ENCODE results near the gene SPHK2.
A peak's percentile ranks its signal among the peaks of the same experiment; 100 is the strongest.

SPHK2 gene

DNA sequence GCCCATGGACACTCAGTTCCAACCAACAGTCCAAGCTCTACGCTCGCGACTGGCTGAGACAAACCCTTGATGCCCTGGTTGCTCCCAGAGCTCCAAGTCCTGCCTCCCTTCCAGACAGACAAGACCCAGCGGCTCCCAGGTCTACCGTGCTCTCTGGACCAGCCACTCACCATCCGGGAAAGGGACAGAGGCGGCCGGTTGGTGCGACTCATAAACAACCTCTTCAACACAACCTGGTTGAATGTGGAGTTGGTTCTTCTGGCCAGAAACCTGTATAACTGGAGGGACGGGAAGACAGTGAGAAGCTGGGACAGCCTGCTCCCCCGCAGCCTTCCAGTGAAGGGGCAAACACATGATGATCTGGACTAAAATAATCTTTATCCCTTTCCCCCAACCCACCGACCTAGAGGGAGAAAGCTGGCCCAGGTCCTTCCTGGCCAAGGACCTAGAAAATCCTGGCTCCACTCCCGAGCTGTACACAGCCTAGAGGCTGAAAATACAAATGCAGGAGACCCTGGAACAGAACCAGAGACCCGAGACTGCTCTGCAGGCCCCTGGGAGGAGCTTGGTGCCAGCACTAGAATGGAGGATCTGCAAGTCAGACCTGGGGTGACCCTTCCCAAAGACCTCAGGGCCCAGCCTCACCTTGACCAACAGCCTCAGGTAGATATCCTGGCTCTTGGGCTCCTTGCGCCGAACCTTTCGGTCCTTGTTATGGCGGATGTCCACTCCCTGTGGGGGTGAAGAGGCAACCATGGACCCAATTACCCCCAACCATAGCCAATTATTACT, 2.0 kb upstream of the SPHK2 start:
- no peaks in the 10 kb centered on the region for H3K9me3 ChIP-seq (ENCODE audit: insufficient read depth, low read length)
- H4K20me1 ChIP-seq (ENCODE audit: insufficient read depth, low read length) = peaks cover 46% of the 10 kb centered on the region
- H3K27me3 ChIP-seq (ENCODE audit: low read depth, low read length) = no peaks in the 10 kb centered on the region
- peaks cover 28% of the 10 kb centered on the region for H3K4me1 ChIP-seq (ENCODE audit: low read length)
- peak overlapping the region; percentile 96 for H3K4me3 ChIP-seq (ENCODE audit: low read length)
- peak overlapping the region; percentile 98 for H3K4me2 ChIP-seq (ENCODE audit: low read length)
- no peak for TF ChIP-seq EZH2phosphoT487 (IDR thresholded peaks at IDR 0.05; ENCODE audit: low read depth)
- TF ChIP-seq, protein P1, sequence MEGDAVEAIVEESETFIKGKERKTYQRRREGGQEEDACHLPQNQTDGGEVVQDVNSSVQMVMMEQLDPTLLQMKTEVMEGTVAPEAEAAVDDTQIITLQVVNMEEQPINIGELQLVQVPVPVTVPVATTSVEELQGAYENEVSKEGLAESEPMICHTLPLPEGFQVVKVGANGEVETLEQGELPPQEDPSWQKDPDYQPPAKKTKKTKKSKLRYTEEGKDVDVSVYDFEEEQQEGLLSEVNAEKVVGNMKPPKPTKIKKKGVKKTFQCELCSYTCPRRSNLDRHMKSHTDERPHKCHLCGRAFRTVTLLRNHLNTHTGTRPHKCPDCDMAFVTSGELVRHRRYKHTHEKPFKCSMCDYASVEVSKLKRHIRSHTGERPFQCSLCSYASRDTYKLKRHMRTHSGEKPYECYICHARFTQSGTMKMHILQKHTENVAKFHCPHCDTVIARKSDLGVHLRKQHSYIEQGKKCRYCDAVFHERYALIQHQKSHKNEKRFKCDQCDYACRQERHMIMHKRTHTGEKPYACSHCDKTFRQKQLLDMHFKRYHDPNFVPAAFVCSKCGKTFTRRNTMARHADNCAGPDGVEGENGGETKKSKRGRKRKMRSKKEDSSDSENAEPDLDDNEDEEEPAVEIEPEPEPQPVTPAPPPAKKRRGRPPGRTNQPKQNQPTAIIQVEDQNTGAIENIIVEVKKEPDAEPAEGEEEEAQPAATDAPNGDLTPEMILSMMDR (IDR thresholded peaks at IDR 0.05; ENCODE audit: low read depth, low read length) = no peak
- H3K9ac ChIP-seq (ENCODE audit: low read length) = peak overlapping the region; percentile 99
- peak overlapping the region; percentile 62 for H3K27ac ChIP-seq (ENCODE audit: low read length)
- no peak overlapping the region for H2AFZ ChIP-seq (ENCODE audit: low read depth, low read length)
- peaks cover 46% of the 10 kb centered on the region for H3K79me2 ChIP-seq (ENCODE audit: low read length)
- peaks cover 39% of the 10 kb centered on the region for H3K36me3 ChIP-seq (replicated peaks; ENCODE audit: low read depth, low read length)

GRCh38 chr19:48618278-48618915, 909 bp upstream of the SPHK2 start:
- Histone ChIP-seq H2AFZ (ENCODE audit: low read depth, low read length) (no peak overlapping the region), H3K4me2 (ENCODE audit: low read length) (peak overlapping the region; percentile 98), H3K27ac (ENCODE audit: low read length) (peak overlapping the region; percentile 62), H3K9ac (ENCODE audit: low read length) (peak overlapping the region; percentile 99), H3K79me2 (ENCODE audit: low read length) (peaks cover 48% of the 10 kb centered on the region), H3K9me3 (ENCODE audit: insufficient read depth, low read length) (no peaks in the 10 kb centered on the region), H4K20me1 (ENCODE audit: insufficient read depth, low read length) (peaks cover 46% of the 10 kb centered on the region), H3K4me1 (ENCODE audit: low read length) (peaks cover 34% of the 10 kb centered on the region), H3K27me3 (ENCODE audit: low read depth, low read length) (no peaks in the 10 kb centered on the region), H3K36me3 (replicated peaks; ENCODE audit: low read depth, low read length) (peaks cover 39% of the 10 kb centered on the region), H3K4me3 (ENCODE audit: low read length) (peak overlapping the region; percentile 96)
- TF ChIP-seq, protein P1 (IDR thresholded peaks at IDR 0.05; ENCODE audit: low read depth, low read length) = no peak
- no peak for TF ChIP-seq EZH2phosphoT487 (IDR thresholded peaks at IDR 0.05; ENCODE audit: low read depth)

DNA sequence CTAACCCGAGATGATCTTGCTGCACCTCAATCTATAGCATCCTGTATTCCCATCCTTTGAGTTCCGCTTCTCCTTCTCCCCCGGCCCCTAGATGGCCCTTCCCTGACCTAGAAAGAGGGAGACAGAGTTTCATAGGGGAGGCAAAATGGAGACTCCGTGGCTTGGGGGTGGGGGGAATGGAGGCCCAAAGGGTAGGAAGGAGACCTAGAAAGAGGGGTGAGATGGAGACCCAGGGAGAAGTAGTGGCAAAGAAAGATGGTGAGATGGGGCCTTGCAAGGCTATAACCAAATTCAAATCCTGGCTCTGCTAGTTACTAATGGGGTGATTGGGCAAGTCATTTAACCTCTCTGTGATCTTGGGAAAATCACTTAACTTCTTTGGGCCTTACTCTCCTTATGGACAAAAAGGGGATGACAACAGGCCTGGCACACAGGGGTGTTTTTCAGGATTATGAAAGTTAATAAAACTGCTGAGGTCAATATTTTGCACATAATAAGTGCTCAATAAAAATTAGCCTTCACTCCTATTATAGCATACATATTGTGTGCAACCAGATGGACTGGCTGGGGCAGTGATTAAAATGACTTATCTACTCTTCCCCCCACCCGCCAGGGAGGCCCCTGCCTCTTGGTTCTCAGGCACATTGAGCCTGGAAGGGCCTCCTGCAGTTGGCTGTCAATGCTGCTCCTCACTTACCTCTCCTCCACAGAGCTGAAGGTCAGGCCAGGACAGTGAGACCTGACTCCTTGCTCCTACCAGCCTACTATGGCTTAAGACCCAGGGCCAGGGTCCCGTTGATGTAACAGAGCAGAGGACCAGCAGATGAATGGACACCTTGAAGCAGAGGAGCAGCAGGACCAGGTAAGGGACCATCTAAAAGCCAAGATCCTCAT, 633 bp downstream of the SPHK2 start:
- Histone ChIP-seq H3K4me2 (ENCODE audit: low read length) (peak overlapping the region; percentile 86), H3K9ac (ENCODE audit: low read length) (peak overlapping the region; percentile 97), H3K27ac (ENCODE audit: low read length) (peak overlapping the region; percentile 74), H3K27me3 (ENCODE audit: low read depth, low read length) (no peaks in the 10 kb centered on the region), H3K4me3 (ENCODE audit: low read length) (peak overlapping the region; percentile 96), H4K20me1 (ENCODE audit: insufficient read depth, low read length) (peaks cover 37% of the 10 kb centered on the region), H3K4me1 (ENCODE audit: low read length) (peaks cover 41% of the 10 kb centered on the region), H3K79me2 (ENCODE audit: low read length) (peaks cover 60% of the 10 kb centered on the region), H3K9me3 (ENCODE audit: insufficient read depth, low read length) (no peaks in the 10 kb centered on the region), H3K36me3 (replicated peaks; ENCODE audit: low read depth, low read length) (peaks cover 37% of the 10 kb centered on the region), H2AFZ (ENCODE audit: low read depth, low read length) (peak overlapping the region; percentile 59; the same call in 1 of the 2 replicates)
- TF ChIP-seq, protein P1 (IDR thresholded peaks at IDR 0.05; ENCODE audit: low read depth, low read length) = no peak
- TF ChIP-seq EZH2phosphoT487 (IDR thresholded peaks at IDR 0.05; ENCODE audit: low read depth) = no peak
